PC-9 (cell line): ENCODE data around the gene SPTBN5. TPM values are rescaled to one million over a fixed set of nuclear protein-coding genes. Genes with fewer than 3 reads are reported as not detected.

Source experiments
- BruUV-seq: library from RNA; stranded (reverse); fragments of 400-500 nt; replicated peaks from 2 replicates; lab custom pipeline; 2021; lab: Mats Ljungman, UMichigan
- CTCF ChIA-PET: fragments of 300-600 bp; sonication (Branson Sonifier 250); formaldehyde crosslinking; loops from one replicate; lab custom pipeline; 2022; ENCODE audit warnings: antibody characterized with exemption; lab: Charles Lee
- POLR2A ChIA-PET: fragments of 300-600 bp; sonication (Branson Sonifier 250); formaldehyde crosslinking; loops from one replicate; lab custom pipeline; 2022; ENCODE audit warnings: antibody characterized with exemption; ENCODE audit not compliant: unreplicated experiment; lab: Charles Lee
- DNase-seq, 2 experiments: peaks; one replicate each; pipeline versions ENCODE4 v3.0.0 to v3.0.0-alpha.2; 2015 to 2022; ENCODE audit warnings: mixed read lengths in 1 of 2
- H2AFZ ChIP-seq: fragments of 200-600 bp; sonication (generic); 2 replicates; pipeline ENCODE4 v1.8.1; 2017; ENCODE audit warnings: antibody characterized with exemption
- H3F3A ChIP-seq: fragments of 200-600 bp; sonication (generic); 2 replicates; pipeline ENCODE4 v1.8.1; 2017; ENCODE audit warnings: antibody characterized with exemption, mild to moderate bottlenecking, low read depth; ENCODE audit not compliant: insufficient read depth
- H3K27ac ChIP-seq: fragments of 200-600 bp; sonication (generic); 2 replicates; pipeline ENCODE4 v1.6.1; 2016; ENCODE audit warnings: mixed run types
- H3K27me3 ChIP-seq: fragments of 200-600 bp; sonication (generic); 2 replicates; pipeline ENCODE4 v1.6.1; 2016; ENCODE audit warnings: low read depth, mixed run types; ENCODE audit not compliant: insufficient read depth
- H3K36me3 ChIP-seq: fragments of 200-600 bp; sonication (generic); 2 replicates; pipeline ENCODE4 v1.6.1; 2016; ENCODE audit warnings: low read depth, mixed run types
- H3K4me1 ChIP-seq: fragments of 200-600 bp; sonication (generic); replicated peaks from 2 replicates; pipeline ENCODE4 v1.6.1; 2016; ENCODE audit warnings: mixed run types; ENCODE audit not compliant: insufficient read depth
- H3K4me2 ChIP-seq: fragments of 200-600 bp; sonication (generic); 2 replicates; pipeline ENCODE4 v1.6.1; 2017; ENCODE audit warnings: mixed run types
- H3K4me3 ChIP-seq: fragments of 200-600 bp; sonication (generic); 2 replicates; pipeline ENCODE4 v1.6.1; 2016; ENCODE audit warnings: mixed run types
- H3K79me2 ChIP-seq: fragments of 200-600 bp; sonication (generic); 2 replicates; pipeline ENCODE4 v1.6.1; 2017; ENCODE audit warnings: low read depth, mixed run types
- H3K9me2 ChIP-seq: fragments of 200-600 bp; sonication (generic); 2 replicates; pipeline ENCODE4 v1.8.1; 2017; ENCODE audit warnings: mild to moderate bottlenecking; ENCODE audit not compliant: insufficient read depth
- H3K9me3 ChIP-seq: fragments of 200-600 bp; sonication (generic); 2 replicates; pipeline ENCODE4 v1.8.1; 2016; ENCODE audit warnings: low read depth; ENCODE audit not compliant: insufficient read depth
- H4K20me1 ChIP-seq: fragments of 200-600 bp; sonication (generic); 2 replicates; pipeline ENCODE4 v1.8.1; 2017; ENCODE audit not compliant: insufficient read depth
- EZH2 ChIP-seq: fragments of 200-600 bp; sonication (generic); IDR thresholded peaks from 2 replicates; pipeline ENCODE4 v1.8.0; 2017; ENCODE audit warnings: antibody characterized with exemption, low read depth
- intact Hi-C: fragments of 100-400 bp; cut with micrococcal nuclease; formaldehyde crosslinking; loops from one replicate; pipeline ENCODE4 v1.10.0; 2022; ENCODE audit not compliant: unreplicated experiment
- total RNA-seq: library from RNA; stranded (reverse); gene quantifications from 2 replicates; pipeline ENCODE4 v1.2.3, GENCODE V29; 2021
- TF ChIP-seq, protein P1 (sequence below): fragments of 200-600 bp; sonication (generic); conservative IDR thresholded peaks from 2 replicates; pipeline ENCODE4 v1.6.1; 2017; ENCODE audit warnings: mixed run types, antibody characterized with exemption, mild to moderate bottlenecking, moderate library complexity

Gene SPTBN5
- total RNA-seq, 1 experiment from 2014 or later = 2.6 TPM

DNA sequence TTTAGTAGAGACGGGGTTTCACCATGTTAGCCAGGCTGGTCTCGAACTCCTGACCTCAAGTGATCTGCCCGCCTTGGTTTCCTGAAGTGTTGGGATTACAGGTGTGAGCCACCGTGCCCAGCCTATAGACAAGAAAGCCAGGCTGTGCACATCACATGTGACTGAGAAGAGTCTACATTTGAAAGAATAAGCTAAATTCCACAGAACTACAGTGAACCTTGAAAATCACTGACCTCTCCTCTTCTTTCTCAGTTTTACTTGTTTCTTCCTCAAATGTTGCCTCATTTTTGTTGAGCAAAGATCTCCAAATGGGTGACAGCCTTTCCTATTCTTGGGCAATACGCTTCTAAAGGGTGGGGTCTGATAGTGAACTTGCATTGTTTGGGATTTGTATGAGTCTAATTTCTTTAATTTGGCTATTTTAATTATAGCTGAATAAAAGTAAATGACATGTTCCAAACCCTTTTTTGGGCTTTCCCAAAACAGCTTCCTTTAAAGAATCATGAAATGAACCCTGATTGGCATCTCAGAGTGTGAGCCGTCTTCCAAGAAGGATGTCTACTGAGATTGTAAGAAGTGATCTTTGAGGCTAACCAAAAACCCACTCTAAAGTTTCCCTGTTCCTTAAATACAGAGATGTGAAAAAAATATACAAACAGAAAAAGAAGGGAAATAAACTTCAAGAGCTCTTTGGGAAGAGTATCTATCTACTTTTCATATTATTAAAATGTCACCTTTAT is 21.6 kb upstream of the SPTBN5 start:
- ChIA-PET POLR2A (no interaction called here), CTCF (no interaction called here)
- Histone ChIP-seq H2AFZ (no peak overlapping the region), H3K9me2 (no peaks in the 10 kb centered on the region), H3K27me3 (no peaks in the 10 kb centered on the region), H3K36me3 (no peaks in the 10 kb centered on the region), H3K4me1 (peaks cover 10% of the 10 kb centered on the region; the same call in 1 of the 2 replicates), H4K20me1 (no peaks in the 10 kb centered on the region), H3K27ac (no peak overlapping the region), H3K79me2 (no peaks in the 10 kb centered on the region), H3K4me3 (no peak overlapping the region), H3F3A (0 out of 2 replicates have a peak, but pooled peaks cover 5% of the 10 kb centered on the region), H3K4me2 (no peak overlapping the region), H3K9me3 (no peaks in the 10 kb centered on the region)
- no TSS peak for BruUV-seq
- intact Hi-C loops = loop anchor here (10.0 kb wide), 1 partner anchor 139 kb away; no protein-coding TSS in a partner anchor
- TF ChIP-seq, protein P1, sequence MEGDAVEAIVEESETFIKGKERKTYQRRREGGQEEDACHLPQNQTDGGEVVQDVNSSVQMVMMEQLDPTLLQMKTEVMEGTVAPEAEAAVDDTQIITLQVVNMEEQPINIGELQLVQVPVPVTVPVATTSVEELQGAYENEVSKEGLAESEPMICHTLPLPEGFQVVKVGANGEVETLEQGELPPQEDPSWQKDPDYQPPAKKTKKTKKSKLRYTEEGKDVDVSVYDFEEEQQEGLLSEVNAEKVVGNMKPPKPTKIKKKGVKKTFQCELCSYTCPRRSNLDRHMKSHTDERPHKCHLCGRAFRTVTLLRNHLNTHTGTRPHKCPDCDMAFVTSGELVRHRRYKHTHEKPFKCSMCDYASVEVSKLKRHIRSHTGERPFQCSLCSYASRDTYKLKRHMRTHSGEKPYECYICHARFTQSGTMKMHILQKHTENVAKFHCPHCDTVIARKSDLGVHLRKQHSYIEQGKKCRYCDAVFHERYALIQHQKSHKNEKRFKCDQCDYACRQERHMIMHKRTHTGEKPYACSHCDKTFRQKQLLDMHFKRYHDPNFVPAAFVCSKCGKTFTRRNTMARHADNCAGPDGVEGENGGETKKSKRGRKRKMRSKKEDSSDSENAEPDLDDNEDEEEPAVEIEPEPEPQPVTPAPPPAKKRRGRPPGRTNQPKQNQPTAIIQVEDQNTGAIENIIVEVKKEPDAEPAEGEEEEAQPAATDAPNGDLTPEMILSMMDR = no peak
- no peak for TF ChIP-seq EZH2
- DNase-seq = no peak

DNA sequence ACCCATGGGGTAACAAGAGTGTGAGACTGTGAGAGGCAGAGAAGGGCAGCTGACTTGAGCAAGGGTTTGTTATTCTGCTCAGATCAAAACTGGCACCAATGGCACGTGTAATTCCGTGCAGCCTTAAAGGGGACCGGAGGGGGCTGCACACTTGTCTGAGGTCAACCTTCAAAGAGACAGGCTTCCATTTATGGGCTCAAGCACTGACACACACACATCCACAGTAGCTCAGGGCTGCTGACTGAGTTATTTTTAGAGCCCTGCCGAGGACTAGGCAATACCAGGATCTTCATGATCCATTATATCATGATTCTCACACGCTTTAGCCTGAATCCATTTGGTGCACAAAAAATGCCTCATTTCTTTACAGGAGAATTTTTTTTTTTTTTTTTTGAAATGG is 20.6 kb upstream of the SPTBN5 start:
- H3K36me3 ChIP-seq = no peaks in the 10 kb centered on the region
- intact Hi-C loops = loop anchor here (10.0 kb wide), 1 partner anchor 140 kb away; no protein-coding TSS in a partner anchor

GRCh38 chr15:41913256-41913655 is 19.4 kb upstream of the SPTBN5 start:
- Histone ChIP-seq H3K4me1 (peaks cover 10% of the 10 kb centered on the region; the same call in 1 of the 2 replicates), H3K79me2 (no peaks in the 10 kb centered on the region), H2AFZ (no peak overlapping the region), H3K4me3 (no peak overlapping the region), H3K27me3 (no peaks in the 10 kb centered on the region), H3K36me3 (no peaks in the 10 kb centered on the region), H3K9me2 (no peaks in the 10 kb centered on the region), H3F3A (0 out of 2 replicates have a peak, but pooled peaks cover 5% of the 10 kb centered on the region), H3K4me2 (no peak overlapping the region), H3K27ac (no peak overlapping the region), H3K9me3 (no peaks in the 10 kb centered on the region), H4K20me1 (no peaks in the 10 kb centered on the region)
- CTCF ChIA-PET = no interaction called here
- intact Hi-C loops = loop anchor here (10.0 kb wide), 1 partner anchor 142 kb away; no protein-coding TSS in a partner anchor
- no peak for DNase-seq
- TF ChIP-seq, protein P1 = no peak
- no peak for TF ChIP-seq EZH2
- POLR2A ChIA-PET = interaction anchor here (0.6 kb wide), 1 partner anchor 1384 kb away, joined by 18 read pairs; no protein-coding TSS in a partner anchor
- no TSS peak for BruUV-seq

More for the DNA sequence above, 20.6 kb upstream of the SPTBN5 start:
- no peaks in the 10 kb centered on the region for H3K27me3 ChIP-seq
- ChIA-PET CTCF (interaction anchor here (0.7 kb wide), 1 partner anchor 449 kb away, joined by 5 read pairs; no protein-coding TSS in a partner anchor), POLR2A (no interaction called here)
- no peaks in the 10 kb centered on the region for H3K79me2 ChIP-seq
- H3K4me2 ChIP-seq = no peak overlapping the region
- no peak for DNase-seq
- H3K27ac ChIP-seq = no peak overlapping the region
- no peaks in the 10 kb centered on the region for H4K20me1 ChIP-seq
- H3K9me2 ChIP-seq = no peaks in the 10 kb centered on the region
- H3K4me3 ChIP-seq = no peak overlapping the region
- 0 out of 2 replicates have a peak, but pooled peaks cover 5% of the 10 kb centered on the region for H3F3A ChIP-seq
- H2AFZ ChIP-seq = no peak overlapping the region
- BruUV-seq = no TSS peak
- TF ChIP-seq, protein P1 = no peak
- TF ChIP-seq EZH2 = no peak
- no peaks in the 10 kb centered on the region for H3K9me3 ChIP-seq
- peaks cover 10% of the 10 kb centered on the region; the same call in 1 of the 2 replicates for H3K4me1 ChIP-seq
